Dendritic cell treated with granulocyte-macrophage colony-stimulating factor and Interleukin-4, amounts not matched to agents 40 ng/mL and 50 ng/mL, for 4 days (primary cell): Measurements from ENCODE around the gene TC2N.

Experiments used
- H3K27ac Mint-ChIP-seq: one replicate; pipeline ENCODE4 v1.8.0; 2022; ENCODE audit warnings: mild to moderate bottlenecking, mixed read lengths
- H3K27me3 Mint-ChIP-seq: one replicate; pipeline ENCODE4 v1.8.0; 2022; ENCODE audit warnings: mild to moderate bottlenecking, mixed read lengths
- H3K36me3 Mint-ChIP-seq: one replicate; pipeline ENCODE4 v1.8.0; 2022; ENCODE audit warnings: low read depth, mixed read lengths
- H3K4me1 Mint-ChIP-seq: one replicate; pipeline ENCODE4 v1.8.0; 2022; ENCODE audit warnings: low read depth, mixed read lengths
- H3K4me3 Mint-ChIP-seq: one replicate; pipeline ENCODE4 v1.8.0; 2022; ENCODE audit warnings: mild to moderate bottlenecking, moderate library complexity, mixed read lengths
- H3K9me3 Mint-ChIP-seq: one replicate; pipeline ENCODE4 v1.8.0; 2022; ENCODE audit warnings: mixed read lengths
- intact Hi-C: fragments of 100-400 bp; cut with micrococcal nuclease; formaldehyde crosslinking; loops from one replicate; pipeline ENCODE4 v1.15.0; 2022

TC2N gene

DNA sequence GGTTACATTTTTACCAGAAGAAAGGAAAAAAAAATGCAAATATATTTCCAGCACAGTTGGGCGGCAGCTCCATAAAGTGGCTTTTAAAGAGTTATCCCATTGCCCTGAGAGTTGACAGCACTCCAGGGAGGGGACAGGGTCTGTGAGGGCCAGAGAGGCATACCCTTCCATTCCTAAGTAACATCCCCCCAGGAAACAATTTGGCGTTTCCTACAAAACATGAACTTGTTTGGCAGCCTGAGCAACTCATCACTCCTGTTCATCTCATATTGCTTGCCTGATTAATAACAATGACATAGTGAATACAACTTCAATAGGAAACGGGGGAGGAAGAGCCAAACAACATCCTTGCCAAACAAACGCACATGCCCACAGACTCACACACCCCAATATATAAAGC is 23.3 kb downstream of the TC2N start:
- Mint-ChIP-seq H3K27ac (no peak overlapping the region), H3K4me3 (no peak overlapping the region), H3K36me3 (no peaks in the 10 kb centered on the region), H3K4me1 (peaks cover 5% of the 10 kb centered on the region), H3K9me3 (no peaks in the 10 kb centered on the region), H3K27me3 (peaks cover 4% of the 10 kb centered on the region)
- intact Hi-C loops: no loop called here

DNA sequence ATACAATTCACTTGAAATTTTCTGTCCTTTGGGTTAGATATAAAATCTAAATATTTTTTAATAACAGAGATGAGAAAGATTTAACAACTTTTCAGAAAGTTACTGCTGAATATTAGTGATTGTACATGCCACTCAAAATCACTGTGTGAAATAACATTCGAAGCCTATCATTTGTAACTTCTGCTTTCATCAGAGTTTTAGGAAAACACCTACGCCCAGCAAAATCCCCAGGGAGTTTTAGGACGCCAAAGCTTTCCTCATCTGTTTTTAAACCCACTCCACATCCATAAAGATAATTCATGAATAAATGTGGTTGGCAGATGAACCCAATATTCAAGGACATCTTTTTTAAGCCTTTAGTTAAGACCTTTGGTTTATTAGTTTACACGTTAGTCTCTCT is 23.9 kb downstream of the TC2N start:
- peaks cover 7% of the 10 kb centered on the region for H3K27me3 Mint-ChIP-seq
- H3K9me3 Mint-ChIP-seq: no peaks in the 10 kb centered on the region
- no peak overlapping the region for H3K4me3 Mint-ChIP-seq
- intact Hi-C loops: no loop called here
- no peaks in the 10 kb centered on the region for H3K36me3 Mint-ChIP-seq
- H3K4me1 Mint-ChIP-seq: peaks cover 5% of the 10 kb centered on the region
- no peak overlapping the region for H3K27ac Mint-ChIP-seq

DNA sequence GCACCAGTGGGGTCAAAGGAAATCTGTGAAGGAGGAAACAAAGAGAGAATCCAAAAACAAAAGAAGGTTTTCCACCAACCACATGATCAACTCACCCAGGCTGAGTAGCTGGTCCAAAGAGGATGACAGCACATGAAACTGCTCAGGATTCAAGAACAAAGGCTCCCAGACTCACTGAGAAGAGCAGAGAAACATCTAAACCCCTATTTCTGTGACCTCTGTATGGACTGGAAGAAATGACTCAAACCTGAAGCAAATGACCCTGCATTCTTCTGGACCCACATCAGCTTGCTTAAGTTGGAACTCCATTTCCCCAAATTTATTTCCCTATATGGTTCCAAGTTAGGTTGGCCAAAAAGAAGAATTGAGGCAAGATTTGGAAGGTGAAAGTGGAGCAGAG is 26.3 kb downstream of the TC2N start:
- Mint-ChIP-seq H3K4me3 (no peak overlapping the region), H3K4me1 (peaks cover 12% of the 10 kb centered on the region), H3K27me3 (peaks cover 28% of the 10 kb centered on the region)

DNA sequence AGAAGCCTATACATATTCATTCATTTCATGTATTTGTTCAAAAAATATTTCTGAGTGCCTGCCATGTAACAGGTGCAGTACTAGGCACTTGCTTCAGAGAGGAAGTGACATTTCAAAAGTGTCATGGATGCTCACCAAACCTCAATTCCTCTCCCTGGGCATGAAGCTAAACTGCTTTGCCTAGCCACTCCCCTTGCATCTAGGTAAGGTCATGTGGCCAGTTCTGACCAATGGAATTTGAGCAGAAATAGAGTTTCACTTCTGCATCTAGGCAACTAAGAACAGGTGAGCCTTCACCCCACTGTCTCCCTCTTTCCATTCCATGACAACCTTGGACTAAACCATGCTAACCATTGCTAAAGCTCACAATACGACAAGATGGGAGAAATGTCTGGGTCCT is 27.6 kb downstream of the TC2N start:
- H3K27ac Mint-ChIP-seq: no peak overlapping the region
- H3K9me3 Mint-ChIP-seq: no peaks in the 10 kb centered on the region
- no peak overlapping the region for H3K4me3 Mint-ChIP-seq
- H3K27me3 Mint-ChIP-seq: peaks cover 40% of the 10 kb centered on the region
- intact Hi-C loops: no loop called here
- peaks cover 16% of the 10 kb centered on the region for H3K4me1 Mint-ChIP-seq
- no peaks in the 10 kb centered on the region for H3K36me3 Mint-ChIP-seq

More for the DNA sequence above, 26.3 kb downstream of the TC2N start:
- Mint-ChIP-seq H3K36me3 (no peaks in the 10 kb centered on the region), H3K27ac (no peak overlapping the region), H3K9me3 (no peaks in the 10 kb centered on the region)
- intact Hi-C loops: no loop called here

DNA sequence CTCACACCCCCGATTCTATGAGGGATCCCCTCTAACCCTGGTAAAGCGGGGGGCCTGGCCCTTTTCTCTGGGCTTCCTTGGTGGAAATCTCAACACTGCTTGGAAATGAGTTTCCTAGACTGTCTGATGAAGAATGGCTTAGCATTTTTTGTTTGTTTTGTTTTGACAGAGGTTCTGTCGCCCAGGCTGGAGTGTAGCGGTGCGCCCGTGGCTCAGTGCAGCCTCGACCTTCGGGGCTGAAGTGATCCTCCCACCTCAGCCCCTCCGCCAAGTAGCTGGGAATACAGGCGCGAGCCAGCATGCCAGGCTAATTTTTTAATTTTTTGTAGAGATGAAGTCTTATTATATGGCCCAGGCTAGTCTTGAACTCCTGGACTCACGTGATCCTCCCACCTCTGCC is 30.3 kb downstream of the TC2N start:
- Mint-ChIP-seq H3K4me3 (peak overlapping the region; percentile 77), H3K27me3 (peaks cover 53% of the 10 kb centered on the region), H3K27ac (no peak overlapping the region), H3K4me1 (peaks cover 16% of the 10 kb centered on the region), H3K36me3 (no peaks in the 10 kb centered on the region), H3K9me3 (no peaks in the 10 kb centered on the region)
- intact Hi-C loops: no loop called here

DNA sequence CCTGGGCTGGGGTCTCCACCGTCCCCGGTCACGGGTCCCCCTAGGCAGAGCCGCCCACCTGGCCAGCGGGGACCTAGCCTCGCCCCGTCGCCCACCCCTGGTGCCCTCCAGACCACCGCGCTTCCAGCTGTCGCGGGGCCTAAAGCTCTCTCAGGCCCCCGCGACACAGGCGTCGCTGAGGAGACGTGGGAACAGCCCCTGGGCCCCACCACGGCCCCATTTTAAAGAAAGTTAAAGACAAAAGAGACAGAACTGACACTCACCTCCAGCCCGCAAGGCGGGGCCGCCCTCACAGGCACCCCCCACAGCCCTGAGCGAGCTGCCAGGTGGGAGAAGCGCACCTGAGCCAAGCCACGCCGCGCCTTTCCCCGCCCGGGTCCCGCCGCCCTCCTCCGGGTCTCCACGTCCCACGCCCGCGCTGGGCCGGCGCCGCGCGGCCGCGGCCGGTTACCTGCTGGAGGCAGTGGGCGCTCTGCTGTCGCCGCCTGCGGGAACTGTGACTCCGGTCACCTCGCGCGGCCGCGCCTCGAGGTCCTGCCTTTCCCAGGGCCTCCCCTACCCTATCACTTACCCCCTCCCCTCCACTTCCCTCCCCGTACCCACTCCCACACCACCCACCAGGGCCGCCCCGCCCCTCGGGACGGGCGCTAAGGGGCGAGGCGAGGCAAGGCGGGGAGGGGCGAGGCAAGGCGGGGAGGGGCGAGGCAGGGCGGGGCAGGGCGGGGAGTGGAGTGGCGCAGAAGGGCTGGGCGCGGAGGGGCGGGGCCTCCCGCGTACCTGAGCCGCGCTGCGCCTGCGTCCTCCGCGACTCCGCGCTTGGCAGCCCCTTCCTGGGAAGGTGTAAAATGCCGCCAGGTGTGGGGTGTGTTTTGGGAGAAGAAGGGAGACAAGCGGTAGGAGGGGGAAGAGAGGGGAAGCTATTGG is 31.2 kb downstream of the TC2N start:
- Mint-ChIP-seq H3K4me3 (peak overlapping the region; percentile 77), H3K36me3 (no peaks in the 10 kb centered on the region), H3K9me3 (no peaks in the 10 kb centered on the region), H3K27me3 (peaks cover 55% of the 10 kb centered on the region), H3K4me1 (peaks cover 16% of the 10 kb centered on the region), H3K27ac (no peak overlapping the region)
- intact Hi-C loops: no loop called here

DNA sequence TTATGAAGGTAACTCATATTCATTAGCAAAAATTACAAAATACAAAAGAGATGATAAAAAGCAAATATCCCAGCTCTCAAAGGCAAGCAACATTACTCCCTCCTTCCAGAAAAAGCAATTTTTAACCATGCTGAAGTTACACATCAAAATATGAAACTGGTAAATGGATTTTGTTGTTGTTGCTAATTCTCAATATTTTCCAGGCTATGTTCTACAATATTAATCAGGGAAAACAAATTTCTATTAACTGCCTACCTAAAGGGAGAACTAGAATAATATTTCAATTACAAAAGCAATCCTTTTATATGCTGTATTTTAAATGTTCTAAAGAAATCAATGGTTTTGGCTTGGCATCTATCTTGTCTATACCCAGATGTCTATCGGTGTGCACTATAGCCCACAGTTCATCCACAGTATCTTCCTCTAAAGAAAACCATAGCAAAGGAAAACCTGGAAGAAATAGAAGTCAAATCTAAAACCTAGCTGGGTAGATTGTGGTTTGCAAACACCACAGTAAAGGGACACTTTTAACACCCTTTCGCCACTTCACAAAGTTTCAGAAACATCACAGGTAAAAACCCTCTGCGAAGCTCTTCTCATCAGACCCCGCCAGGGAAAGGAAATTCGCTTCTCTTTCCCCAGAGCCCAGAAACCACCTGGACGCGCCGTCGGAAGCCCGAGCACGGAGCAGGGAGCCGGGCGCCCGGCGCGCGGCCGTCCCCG is 32.0 kb downstream of the TC2N start:
- no peak overlapping the region for H3K4me3 Mint-ChIP-seq
- H3K9me3 Mint-ChIP-seq: no peaks in the 10 kb centered on the region
- H3K27ac Mint-ChIP-seq: no peak overlapping the region
- no peaks in the 10 kb centered on the region for H3K36me3 Mint-ChIP-seq
- peaks cover 16% of the 10 kb centered on the region for H3K4me1 Mint-ChIP-seq
- intact Hi-C loops: no loop called here
- peaks cover 58% of the 10 kb centered on the region for H3K27me3 Mint-ChIP-seq

DNA sequence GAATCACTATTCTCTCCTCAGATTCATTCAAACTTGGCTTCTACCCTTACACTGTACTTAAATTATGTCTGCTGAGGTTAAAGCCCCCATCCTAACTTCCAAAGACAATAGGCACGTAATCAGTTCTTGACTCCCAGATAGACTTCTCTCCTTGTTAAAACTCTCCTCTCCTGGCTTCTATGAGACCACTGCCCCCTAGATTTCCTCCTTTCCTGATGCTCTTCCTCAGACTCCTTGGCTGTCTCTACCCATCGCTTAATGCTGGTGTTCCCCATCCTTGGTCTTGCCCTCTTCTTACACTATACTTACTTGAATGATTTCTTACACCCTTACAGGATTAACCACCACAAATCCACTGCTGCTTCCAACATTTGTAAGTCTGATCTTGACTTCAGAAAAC is 32.8 kb downstream of the TC2N start:
- Mint-ChIP-seq H3K4me3 (no peak overlapping the region), H3K4me1 (peaks cover 16% of the 10 kb centered on the region), H3K27ac (no peak overlapping the region)

DNA sequence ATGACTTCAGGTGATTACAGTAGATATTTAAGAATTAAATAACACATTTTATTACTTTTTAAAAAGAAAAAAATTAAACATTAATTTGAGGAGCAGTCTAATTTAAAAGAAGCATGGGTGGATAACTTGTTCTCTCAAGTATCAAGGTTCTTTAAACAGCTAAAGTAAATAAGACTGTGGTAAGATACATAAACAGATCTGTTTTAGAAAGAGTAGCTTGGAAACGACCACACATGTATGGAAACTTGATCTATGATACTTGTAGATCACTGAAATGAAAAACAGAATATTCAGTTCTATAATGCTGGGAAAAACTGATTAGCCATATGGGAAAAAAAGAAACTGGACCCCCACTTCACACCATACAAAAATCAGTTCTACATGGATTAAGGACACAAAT is 36.0 kb downstream of the TC2N start:
- Mint-ChIP-seq H3K4me3 (no peak overlapping the region), H3K36me3 (no peaks in the 10 kb centered on the region), H3K4me1 (peaks cover 7% of the 10 kb centered on the region), H3K27me3 (peaks cover 38% of the 10 kb centered on the region), H3K27ac (no peak overlapping the region), H3K9me3 (no peaks in the 10 kb centered on the region)
- intact Hi-C loops: no loop called here

More for the DNA sequence above, 32.8 kb downstream of the TC2N start:
- no peaks in the 10 kb centered on the region for H3K9me3 Mint-ChIP-seq
- peaks cover 62% of the 10 kb centered on the region for H3K27me3 Mint-ChIP-seq
- no peaks in the 10 kb centered on the region for H3K36me3 Mint-ChIP-seq
- intact Hi-C loops: no loop called here

DNA sequence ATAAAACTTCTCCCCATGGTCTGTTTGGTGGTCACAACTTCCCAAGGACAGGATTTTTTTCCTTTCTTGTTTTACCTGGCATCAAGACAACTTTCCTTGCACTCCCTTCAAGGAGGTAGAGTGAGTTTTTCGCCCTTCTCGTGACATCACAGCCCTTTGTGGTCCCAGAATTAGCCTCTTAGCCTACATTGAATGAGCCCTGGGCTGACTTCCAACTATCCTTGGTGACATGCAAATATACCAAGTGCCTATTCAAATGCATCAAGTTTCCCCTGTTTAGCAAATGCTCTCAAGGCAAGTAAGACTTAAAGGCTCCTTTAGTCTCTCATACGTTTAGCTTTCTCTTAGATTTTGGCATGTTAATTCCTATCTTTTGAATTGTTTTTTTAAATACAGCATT is 36.6 kb downstream of the TC2N start:
- Mint-ChIP-seq H3K4me3 (no peak overlapping the region), H3K4me1 (peaks cover 1% of the 10 kb centered on the region)

DNA sequence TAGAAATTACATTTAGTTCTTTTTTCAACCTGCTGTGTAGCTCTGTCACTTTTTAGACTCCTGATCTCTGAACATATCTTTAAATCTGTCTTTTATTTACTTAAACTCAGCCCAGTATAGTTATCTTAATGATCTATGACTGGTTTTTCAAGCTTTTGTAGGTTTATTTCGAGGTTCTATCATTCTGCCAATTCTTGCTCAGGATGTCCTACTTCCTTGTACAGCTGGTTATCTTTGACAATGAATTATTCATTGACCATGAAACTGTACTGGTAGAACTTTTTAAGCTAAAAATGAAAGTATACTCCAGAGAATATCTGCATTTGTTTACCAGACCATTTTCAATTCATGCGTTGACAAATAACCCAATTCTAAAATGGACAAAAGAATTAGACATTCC is 37.8 kb downstream of the TC2N start:
- H3K27ac Mint-ChIP-seq: no peak overlapping the region
- H3K27me3 Mint-ChIP-seq: peaks cover 21% of the 10 kb centered on the region
- H3K4me1 Mint-ChIP-seq: no peaks in the 10 kb centered on the region
- no peak overlapping the region for H3K4me3 Mint-ChIP-seq
- intact Hi-C loops: no loop called here
- H3K36me3 Mint-ChIP-seq: no peaks in the 10 kb centered on the region
- no peaks in the 10 kb centered on the region for H3K9me3 Mint-ChIP-seq

More for the DNA sequence above, 36.6 kb downstream of the TC2N start:
- intact Hi-C loops: no loop called here
- H3K36me3 Mint-ChIP-seq: no peaks in the 10 kb centered on the region
- H3K27me3 Mint-ChIP-seq: peaks cover 32% of the 10 kb centered on the region
- H3K27ac Mint-ChIP-seq: no peak overlapping the region
- H3K9me3 Mint-ChIP-seq: no peaks in the 10 kb centered on the region

DNA sequence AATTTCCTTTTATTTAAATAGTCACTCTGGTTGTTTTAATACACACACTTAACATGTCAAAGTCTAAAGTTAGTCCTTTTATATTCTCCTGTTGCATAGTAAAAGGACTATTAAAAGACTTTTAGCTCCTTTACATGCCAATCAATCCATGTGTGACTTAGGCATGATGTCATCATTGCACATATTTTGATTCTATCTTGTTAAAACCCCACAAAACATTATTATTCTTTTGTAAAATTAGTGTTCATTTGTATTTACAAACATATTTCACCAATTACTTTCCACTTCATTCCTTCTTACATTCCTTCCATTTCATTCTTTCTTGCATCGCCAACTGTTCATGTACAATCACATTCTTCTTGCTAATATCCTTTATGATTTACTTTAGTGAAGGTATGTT is 39.6 kb downstream of the TC2N start:
- H3K9me3 Mint-ChIP-seq: no peaks in the 10 kb centered on the region
- H3K4me3 Mint-ChIP-seq: no peak overlapping the region
- H3K27ac Mint-ChIP-seq: no peak overlapping the region
- intact Hi-C loops: no loop called here
- no peaks in the 10 kb centered on the region for H3K4me1 Mint-ChIP-seq
- no peaks in the 10 kb centered on the region for H3K36me3 Mint-ChIP-seq
- peaks cover 13% of the 10 kb centered on the region for H3K27me3 Mint-ChIP-seq

DNA sequence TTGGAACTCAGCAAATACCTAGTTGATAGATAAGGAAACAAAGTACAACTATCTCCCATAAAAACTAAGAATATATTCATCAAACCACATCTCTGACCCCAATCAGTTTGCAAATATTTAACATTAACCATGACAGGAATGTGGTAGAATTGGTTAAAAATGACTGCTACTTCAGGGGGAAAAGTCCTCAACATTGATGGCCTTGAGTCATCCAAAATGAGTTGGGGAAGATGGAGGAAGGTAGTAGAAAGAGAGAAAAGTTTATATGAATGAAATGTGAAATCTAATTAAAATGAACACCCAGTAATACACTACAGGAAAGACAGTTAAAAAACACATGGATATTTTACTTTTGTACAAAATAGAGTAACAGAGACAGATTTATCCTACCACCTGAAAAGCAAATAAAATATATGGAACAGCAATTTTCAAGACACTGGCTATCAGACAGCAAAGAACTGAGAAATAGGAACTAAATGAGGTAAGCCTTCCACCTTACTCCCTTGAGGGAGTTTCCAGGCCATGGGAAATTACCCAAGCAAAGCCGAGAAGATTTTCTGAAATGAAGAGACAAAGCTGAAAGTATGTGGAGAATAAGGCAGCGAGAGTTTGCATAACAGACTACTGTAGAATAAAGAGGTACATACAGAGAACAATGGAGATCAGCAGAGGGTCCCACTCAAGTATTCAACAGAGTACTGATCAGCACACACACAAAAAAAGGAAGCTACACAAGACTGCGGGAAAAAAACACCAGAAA is 49.6 kb downstream of the TC2N start:
- no peaks in the 10 kb centered on the region for H3K36me3 Mint-ChIP-seq
- H3K9me3 Mint-ChIP-seq: no peaks in the 10 kb centered on the region
- H3K27ac Mint-ChIP-seq: no peak overlapping the region
- H3K4me1 Mint-ChIP-seq: no peaks in the 10 kb centered on the region
- no peak overlapping the region for H3K4me3 Mint-ChIP-seq
- intact Hi-C loops: no loop called here
- H3K27me3 Mint-ChIP-seq: peaks cover 6% of the 10 kb centered on the region

DNA sequence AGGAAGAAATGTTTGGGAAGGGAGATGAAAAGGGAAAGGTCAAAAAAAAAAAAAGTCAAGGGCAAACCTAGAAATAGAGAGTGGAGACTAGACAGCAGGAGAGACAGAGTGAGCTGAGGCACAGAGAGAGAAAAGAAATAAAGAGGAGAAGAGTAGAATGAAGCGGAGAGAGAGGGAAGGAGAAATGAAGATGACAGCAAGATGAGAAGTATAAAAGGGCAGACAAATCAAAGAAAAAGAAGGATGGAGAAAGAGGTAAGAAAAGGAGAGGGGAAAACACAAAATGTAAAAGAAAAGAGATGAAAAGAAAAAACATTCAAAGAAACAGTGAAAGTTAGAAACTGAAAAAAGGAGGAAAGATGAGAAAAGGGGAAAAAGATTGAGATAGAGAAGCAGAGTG is 53.0 kb downstream of the TC2N start:
- intact Hi-C loops: no loop called here
- Mint-ChIP-seq H3K27ac (no peak overlapping the region), H3K9me3 (peaks cover 17% of the 10 kb centered on the region), H3K4me1 (no peaks in the 10 kb centered on the region), H3K27me3 (peaks cover 6% of the 10 kb centered on the region), H3K4me3 (no peak overlapping the region), H3K36me3 (no peaks in the 10 kb centered on the region)
